OCI-LY1 (cell line): ENCODE measurements around the gene KCNMA1.

Experiments
- H2AFZ ChIP-seq: fragments of 200-600 bp; sonication (generic), shearing (Covaris generic); 2 replicates; pipeline ENCODE4 v1.6.0; 2014; ENCODE audit warnings: antibody characterized with exemption, mild to moderate bottlenecking, low read length
- H3F3A ChIP-seq: fragments of 200-600 bp; sonication (generic), shearing (Covaris generic); 2 replicates; pipeline ENCODE4 v1.6.0; 2014; ENCODE audit warnings: mild to moderate bottlenecking, antibody characterized with exemption, low read length, moderate library complexity; ENCODE audit not compliant: insufficient read depth
- H3K27ac ChIP-seq: fragments of 200-600 bp; sonication (generic); 2 replicates; pipeline ENCODE4 v1.5.1; 2014; ENCODE audit warnings: low read length, mixed run types, mild to moderate bottlenecking, low read depth; ENCODE audit not compliant: poor library complexity, severe bottlenecking
- H3K27me3 ChIP-seq: fragments of 200-600 bp; sonication (generic); 2 replicates; pipeline ENCODE4 v1.6.0; 2014; ENCODE audit warnings: antibody characterized with exemption, mild to moderate bottlenecking, low read length, moderate library complexity; ENCODE audit not compliant: insufficient read depth
- H3K36me3 ChIP-seq: fragments of 200-600 bp; sonication (generic); 2 replicates; pipeline ENCODE4 v1.6.1; 2014; ENCODE audit warnings: mild to moderate bottlenecking, antibody characterized with exemption, low read length, moderate library complexity, mixed read lengths; ENCODE audit not compliant: insufficient read depth
- H3K4me1 ChIP-seq: fragments of 200-600 bp; sonication (generic); 2 replicates; pipeline ENCODE4 v1.5.1; 2014; ENCODE audit warnings: mild to moderate bottlenecking, low read length, moderate library complexity; ENCODE audit not compliant: insufficient read depth, severe bottlenecking
- H3K4me2 ChIP-seq: fragments of 200-600 bp; sonication (generic), shearing (Covaris generic); 2 replicates; pipeline ENCODE4 v1.6.1; 2014; ENCODE audit warnings: low read length
- H3K4me3 ChIP-seq: fragments of 200-600 bp; sonication (generic); 2 replicates; pipeline ENCODE4 v1.5.1; 2014; ENCODE audit warnings: low read length, low read depth, mild to moderate bottlenecking, mixed read lengths; ENCODE audit not compliant: poor library complexity, severe bottlenecking
- H3K79me2 ChIP-seq: fragments of 200-600 bp; shearing (Covaris generic); 2 replicates; pipeline ENCODE4 v1.6.1; 2016; ENCODE audit warnings: mixed run types, low read length, mixed read lengths; ENCODE audit not compliant: insufficient read depth
- H3K9ac ChIP-seq: fragments of 200-600 bp; sonication (generic), shearing (Covaris generic); 2 replicates; pipeline ENCODE4 v1.6.1; 2014; ENCODE audit warnings: mild to moderate bottlenecking, low read length, mixed read lengths
- H3K9me2 ChIP-seq: fragments of 200-600 bp; sonication (generic), shearing (Covaris generic); 2 replicates; pipeline ENCODE4 v1.6.1; 2014; ENCODE audit warnings: low read depth, mild to moderate bottlenecking, low read length, mixed read lengths
- H3K9me3 ChIP-seq: fragments of 200-600 bp; shearing (Covaris generic); 2 replicates; pipeline ENCODE4 v1.6.1; 2014; ENCODE audit warnings: low read length, mixed read lengths
- H4K20me1 ChIP-seq: fragments of 200-600 bp; sonication (generic), shearing (Covaris generic); 2 replicates; pipeline ENCODE4 v1.6.0; 2016; ENCODE audit warnings: mild to moderate bottlenecking, low read length; ENCODE audit not compliant: insufficient read depth
- CTCF ChIP-seq: fragments of 200-600 bp; sonication (generic), shearing (Covaris generic); IDR thresholded peaks from 2 replicates; pipeline ENCODE4 v1.5.1; 2017; ENCODE audit warnings: mild to moderate bottlenecking, antibody characterized with exemption, low read length, moderate library complexity, mixed read lengths
- EZH2 ChIP-seq: fragments of 200-600 bp; sonication (generic), shearing (Covaris generic); IDR thresholded peaks from 2 replicates; pipeline ENCODE4 v1.8.0; 2017; ENCODE audit warnings: borderline replicate concordance, mixed run types, mild to moderate bottlenecking, antibody characterized with exemption, low read length, moderate library complexity, mixed read lengths

The KCNMA1 gene

GRCh38 chr10:77253147-77253545, 384.5 kb downstream of the KCNMA1 start:
- Histone ChIP-seq H3K27me3 (no peaks in the 10 kb centered on the region), H3K4me2 (no peak overlapping the region), H3K9me3 (no peaks in the 10 kb centered on the region), H3K79me2 (no peaks in the 10 kb centered on the region), H3K9me2 (no peaks in the 10 kb centered on the region), H3K4me3 (no peak overlapping the region), H3K9ac (no peak overlapping the region), H3K27ac (no peak overlapping the region), H4K20me1 (no peaks in the 10 kb centered on the region), H2AFZ (no peak overlapping the region), H3K36me3 (no peaks in the 10 kb centered on the region), H3F3A (no peaks in the 10 kb centered on the region), H3K4me1 (no peaks in the 10 kb centered on the region)
- TF ChIP-seq EZH2: no peak
- no peak for TF ChIP-seq CTCF

- Histone ChIP-seq H3K27me3 (no peaks in the 10 kb centered on the region), H3K4me3 (no peak overlapping the region), H4K20me1 (no peaks in the 10 kb centered on the region), H3K27ac (no peak overlapping the region), H3K4me2 (no peak overlapping the region), H3F3A (no peaks in the 10 kb centered on the region), H2AFZ (no peak overlapping the region), H3K9me2 (no peaks in the 10 kb centered on the region), H3K9me3 (no peaks in the 10 kb centered on the region), H3K9ac (no peak overlapping the region), H3K4me1 (no peaks in the 10 kb centered on the region), H3K36me3 (no peaks in the 10 kb centered on the region), H3K79me2 (no peaks in the 10 kb centered on the region)
- no peak for TF ChIP-seq EZH2
Observed at GRCh38 chr10:77252380-77253146, 385.0 kb downstream of the KCNMA1 start.

DNA sequence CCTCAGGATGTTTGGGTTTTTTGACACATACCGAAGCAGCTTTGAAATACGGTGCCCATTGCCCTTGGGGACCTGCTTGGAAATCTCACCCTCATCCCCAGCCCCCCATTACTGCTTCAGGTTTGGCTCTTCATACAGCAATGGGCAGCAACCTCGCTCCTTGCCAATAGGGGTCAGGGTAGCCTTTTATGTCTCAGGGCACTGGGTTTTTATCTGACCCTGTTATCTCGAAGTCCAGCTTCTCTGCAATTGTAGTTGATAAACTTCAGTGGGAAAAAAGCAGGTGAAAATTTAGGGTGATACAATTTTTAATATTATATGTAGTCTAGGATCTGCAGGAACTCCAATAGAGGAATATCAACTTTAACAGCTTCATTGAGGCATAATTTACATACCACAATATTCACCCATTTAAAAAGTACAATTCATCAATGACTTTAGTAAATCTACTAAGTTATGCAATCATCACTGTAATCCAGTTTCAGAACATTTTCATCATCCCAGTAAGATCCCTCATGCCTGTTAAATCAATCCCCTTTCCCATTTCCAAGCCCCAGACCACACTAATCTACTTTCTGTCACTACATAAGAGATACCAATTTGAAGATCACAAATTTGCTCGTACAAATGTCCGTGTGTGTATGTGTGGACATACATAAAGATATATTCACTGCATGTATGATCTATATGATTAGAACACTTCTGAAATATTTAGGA, 386.2 kb downstream of the KCNMA1 start:
- H3K4me3 ChIP-seq: no peak overlapping the region
- no peaks in the 10 kb centered on the region for H3K4me1 ChIP-seq
- no peaks in the 10 kb centered on the region for H3K36me3 ChIP-seq
- no peaks in the 10 kb centered on the region for H3K79me2 ChIP-seq
- no peak overlapping the region for H2AFZ ChIP-seq
- TF ChIP-seq CTCF (peak; percentile 38), EZH2 (no peak)
- no peak overlapping the region for H3K9ac ChIP-seq
- H3F3A ChIP-seq: no peaks in the 10 kb centered on the region
- no peaks in the 10 kb centered on the region for H3K9me3 ChIP-seq
- H3K27ac ChIP-seq: no peak overlapping the region
- no peaks in the 10 kb centered on the region for H3K9me2 ChIP-seq
- no peaks in the 10 kb centered on the region for H3K27me3 ChIP-seq
- H4K20me1 ChIP-seq: no peaks in the 10 kb centered on the region
- no peak overlapping the region for H3K4me2 ChIP-seq
